RCC 7860 (cell line): ENCODE data around the gene HOXA9.

Experiments
- DNase-seq: peaks from one replicate; pipeline ENCODE4 v3.0.0-alpha.2; 2015; ENCODE audit warnings: low spot score
- FAIRE-seq: peaks from 2 replicates; lab custom pipeline; 2012; peaks lifted over from hg19 to GRCh38; lab: Jason Lieb, UNC

HOXA9 gene

GRCh38 chr7:27166531-27167505 is 1.5 kb upstream of the HOXA9 start:
- FAIRE-seq (peak; percentile 71), DNase-seq (peak; percentile 85)

GRCh38 chr7:27165996-27166530 is 726 bp upstream of the HOXA9 start:
- FAIRE-seq = no peak
- DNase-seq = peak; percentile 58

- FAIRE-seq = no peak
- DNase-seq = peak; percentile 32
Observed at GRCh38 chr7:27164367-27165088, 809 bp downstream of the HOXA9 start.

GRCh38 chr7:27164045-27164366 is 1.3 kb downstream of the HOXA9 start:
- FAIRE-seq (no peak), DNase-seq (peak; percentile 27)

DNA sequence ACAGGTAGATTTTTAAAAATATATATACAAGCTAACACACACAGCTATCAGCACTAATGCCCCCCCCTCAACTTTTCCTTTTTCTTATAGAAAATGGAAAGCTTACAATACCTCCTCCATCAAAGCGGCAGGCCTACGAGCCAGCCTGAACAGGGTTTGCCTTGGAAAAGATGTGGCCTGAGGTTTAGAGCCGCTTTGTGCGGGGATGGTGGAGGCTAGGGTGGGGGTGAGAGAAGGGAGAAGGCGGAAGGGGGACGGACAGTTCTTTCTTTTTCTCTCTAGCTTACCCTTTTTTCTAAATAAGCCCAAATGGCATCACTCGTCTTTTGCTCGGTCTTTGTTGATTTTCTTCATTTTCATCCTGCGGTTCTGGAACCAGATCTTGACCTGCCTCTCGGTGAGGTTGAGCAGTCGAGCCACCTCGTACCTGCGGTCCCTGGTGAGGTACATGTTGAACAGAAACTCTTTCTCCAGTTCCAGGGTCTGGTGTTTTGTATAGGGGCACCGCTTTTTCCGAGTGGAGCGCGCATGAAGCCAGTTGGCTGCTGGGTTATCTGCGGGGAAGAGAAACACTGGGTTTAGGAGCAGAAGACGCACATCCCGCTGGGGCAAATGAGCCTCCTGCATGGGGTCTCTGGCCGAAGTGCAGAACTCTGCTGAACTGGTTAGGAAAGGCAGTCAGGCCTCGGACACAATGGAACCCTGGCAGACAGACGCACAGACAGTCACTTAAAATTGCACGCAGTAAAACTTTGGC is 1.9 kb downstream of the HOXA9 start:
- FAIRE-seq (no peak), DNase-seq (peak; percentile 12)

GRCh38 chr7:27162561-27163287 is 2.6 kb downstream of the HOXA9 start:
- peak; percentile 29 for DNase-seq
- peak; percentile 46 for FAIRE-seq

DNA sequence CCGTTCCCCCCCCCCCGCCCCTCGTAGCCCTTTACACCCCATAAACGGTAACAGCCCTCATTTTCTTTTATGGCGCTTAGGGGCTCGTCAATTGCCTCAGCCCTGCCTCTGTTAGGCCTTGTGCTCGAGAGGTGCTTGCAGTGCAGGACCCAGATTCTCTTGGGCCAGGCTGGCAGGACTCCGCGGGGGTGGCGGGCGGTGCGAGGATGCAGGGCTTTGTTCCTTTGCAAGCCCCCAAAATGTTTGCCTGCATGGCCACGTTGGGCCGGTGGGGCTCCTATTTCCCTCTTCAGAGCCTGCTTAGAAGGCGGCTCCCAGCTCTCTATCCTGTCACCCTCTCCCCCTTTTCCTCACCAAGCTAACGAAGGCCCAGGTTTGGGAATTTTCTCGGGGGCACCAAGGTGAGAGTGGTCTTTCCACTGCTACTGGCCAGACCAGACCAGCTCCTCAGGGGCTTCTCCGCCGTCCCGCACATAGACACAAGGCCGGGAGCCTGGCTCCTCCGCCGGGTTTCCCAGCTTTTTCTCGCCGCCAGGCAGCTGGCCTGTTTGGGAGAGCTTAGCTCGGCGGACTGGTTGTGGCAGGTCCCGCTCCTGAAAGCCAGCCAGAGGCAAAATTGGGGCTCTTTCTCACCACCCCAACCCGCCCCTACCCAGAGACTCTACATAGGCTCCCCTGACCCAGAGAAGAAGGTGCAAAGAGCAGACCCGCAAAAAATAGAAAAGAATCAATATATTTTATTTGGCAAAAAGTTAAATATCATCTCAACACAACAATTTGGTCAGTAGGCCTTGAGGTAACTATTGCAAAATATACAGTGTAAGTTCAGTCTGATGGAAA is 3.4 kb downstream of the HOXA9 start:
- peak; percentile 20 for DNase-seq
- no peak for FAIRE-seq

GRCh38 chr7:27161214-27161720 is 4.1 kb downstream of the HOXA9 start:
- no peak for FAIRE-seq
- DNase-seq = peak; percentile 52

DNA sequence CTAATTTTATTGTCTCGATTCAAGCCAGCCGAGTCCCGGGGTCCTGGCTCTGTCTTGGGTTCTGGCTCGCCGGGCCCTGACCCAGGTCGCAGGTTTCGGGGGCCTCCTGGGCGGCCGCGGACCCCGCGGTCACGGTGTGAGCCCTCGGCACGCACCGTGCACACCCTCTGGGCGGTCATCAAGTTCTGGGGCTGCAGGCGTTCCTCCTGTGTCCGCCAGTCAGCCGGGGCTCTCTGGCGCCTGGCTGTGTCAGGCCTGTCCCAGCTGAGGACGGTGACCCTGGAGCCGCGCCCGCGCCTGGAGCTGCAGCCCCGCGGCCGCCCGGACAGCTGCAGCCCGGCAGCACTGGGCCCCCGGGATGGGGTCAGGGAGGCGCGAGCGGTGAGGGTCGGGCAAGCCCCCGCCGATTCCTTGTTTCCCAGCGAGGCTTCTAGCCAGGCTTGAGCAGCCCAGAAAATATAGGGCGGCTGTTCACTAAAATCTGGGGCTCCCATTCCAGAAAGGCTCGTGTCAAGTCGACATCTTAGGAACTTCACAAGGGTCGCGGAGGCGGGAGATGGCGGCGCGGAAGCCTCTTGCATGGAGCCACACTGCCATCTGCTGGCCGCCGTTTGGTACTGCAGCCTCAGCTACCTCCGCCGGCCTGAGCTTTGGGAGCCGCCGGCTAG is 4.7 kb downstream of the HOXA9 start:
- DNase-seq (peak; percentile 76), FAIRE-seq (no peak)

DNA sequence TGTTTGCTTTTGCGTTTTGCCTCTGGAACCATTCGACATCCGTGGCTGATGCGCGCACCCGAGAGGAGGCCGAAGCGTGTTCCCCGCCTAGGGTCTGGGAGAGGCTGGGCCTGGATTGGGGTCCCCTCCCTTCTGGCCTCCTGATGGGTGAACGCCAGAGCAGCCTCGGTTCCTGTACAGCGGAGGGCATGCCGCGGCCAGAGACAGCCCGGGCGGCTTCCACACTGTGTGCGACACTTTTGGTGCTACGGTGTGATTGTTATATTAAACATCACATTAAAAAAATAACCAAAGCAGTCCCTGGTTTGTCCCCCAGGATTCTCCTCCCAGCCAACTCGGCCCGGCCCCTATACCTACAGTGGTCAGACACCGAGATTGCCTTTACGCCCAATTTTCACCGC is 5.2 kb downstream of the HOXA9 start:
- FAIRE-seq (no peak), DNase-seq (no peak)

- DNase-seq (no peak), FAIRE-seq (no peak)
Observed at GRCh38 chr7:27159266-27160144, 5.8 kb downstream of the HOXA9 start.

GRCh38 chr7:27158436-27159265 is 6.7 kb downstream of the HOXA9 start:
- FAIRE-seq (no peak), DNase-seq (no peak)

DNA sequence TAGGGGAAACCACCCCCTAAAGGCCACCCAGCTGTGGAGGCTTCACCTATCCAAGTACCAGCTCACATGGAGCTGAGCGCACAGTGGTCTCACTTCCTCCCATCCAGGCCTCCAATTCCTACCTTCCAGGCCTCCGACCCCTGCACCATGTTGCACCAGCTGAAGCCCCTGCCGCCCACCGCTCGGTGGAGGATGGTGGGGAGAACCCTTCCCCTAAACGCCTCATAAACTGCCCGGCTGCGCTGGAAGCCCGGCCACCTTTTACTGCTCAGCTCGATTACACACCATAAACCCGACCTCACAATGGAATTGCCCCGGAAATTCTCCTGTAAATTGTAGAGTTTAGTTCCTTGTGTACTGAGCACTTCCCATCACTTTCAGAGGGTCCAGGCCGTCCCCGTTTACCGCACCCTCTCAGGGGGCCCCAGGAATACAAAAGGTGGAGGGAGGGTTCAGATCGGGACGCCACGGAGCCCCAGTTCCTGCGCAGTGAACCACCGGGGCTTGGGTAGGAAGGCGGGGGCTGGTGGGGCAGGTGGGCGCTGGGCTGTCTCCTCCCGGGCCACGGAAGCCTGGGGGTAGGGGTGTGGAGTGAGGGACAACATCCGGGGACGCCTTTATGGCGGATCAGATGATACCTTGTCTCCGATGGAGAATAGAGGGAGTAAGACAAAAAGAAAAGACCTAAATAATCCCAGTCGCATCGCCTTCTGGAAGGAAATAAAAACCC is 7.5 kb downstream of the HOXA9 start:
- DNase-seq (no peak), FAIRE-seq (no peak)

GRCh38 chr7:27156916-27157701 is 8.2 kb downstream of the HOXA9 start:
- FAIRE-seq (no peak), DNase-seq (no peak)

- FAIRE-seq (no peak), DNase-seq (peak; percentile 3)
Observed at GRCh38 chr7:27156508-27156898, 8.8 kb downstream of the HOXA9 start, which contains the start of gene HOXA7. Gene HOXA7, minus strand, starts transcription at chr7:27156675. Its CDS starts 130 bp downstream, at chr7:27156545.
